ENCODE data around the gene SLC29A1. TPM values are rescaled to one million over a fixed set of nuclear protein-coding genes. Genes with fewer than 3 reads are reported as not detected.

Gene SLC29A1
- total RNA-seq, 1 experiment from 2014 or later = 108 TPM

DNA sequence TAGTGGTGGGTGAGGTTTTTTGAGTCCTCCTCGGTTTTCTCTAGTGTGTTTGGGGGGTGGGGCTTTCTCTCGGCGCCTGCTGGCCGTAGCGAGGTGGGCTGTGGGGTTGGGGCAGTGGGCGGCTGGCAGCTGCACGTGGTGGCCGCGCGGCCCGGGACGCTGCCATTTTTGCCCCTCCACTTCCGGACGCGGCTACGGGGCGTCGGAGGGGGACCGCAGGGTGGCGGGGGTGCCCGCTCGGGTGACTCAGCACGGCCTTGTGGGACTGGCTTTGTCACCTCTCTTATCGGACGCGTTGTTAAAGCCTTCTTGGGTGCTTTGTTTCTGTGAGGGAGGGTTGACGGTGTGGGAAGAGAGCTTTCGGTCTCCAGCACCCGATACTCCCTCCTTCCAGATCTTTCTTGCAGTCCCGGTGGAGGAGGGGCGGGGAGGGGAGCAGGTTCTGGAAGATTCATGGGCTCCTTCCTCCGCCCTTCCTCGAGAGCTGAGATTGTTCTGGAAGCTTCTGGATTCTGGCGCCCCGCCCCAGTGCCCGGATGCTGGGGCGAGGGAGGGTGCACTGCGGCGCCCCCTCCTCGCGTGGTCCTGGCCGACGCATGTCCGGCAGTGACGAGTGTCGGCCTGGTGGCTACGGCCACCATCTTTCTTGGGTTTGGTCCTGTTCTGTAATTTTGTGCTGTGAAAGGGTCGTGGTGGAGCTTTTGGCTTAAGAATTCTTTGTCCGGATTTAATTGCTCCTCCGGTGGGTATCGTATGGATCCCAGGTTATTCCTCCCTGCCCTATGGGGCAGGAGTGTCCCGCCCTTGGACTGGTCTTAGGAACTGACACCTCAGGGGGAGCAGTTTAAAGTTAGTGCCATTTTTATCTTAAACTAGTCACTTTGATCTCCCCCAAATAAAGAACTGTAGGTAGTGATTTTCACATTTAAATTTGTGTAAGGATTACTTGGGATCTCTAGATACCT is 24.2 kb downstream of the SLC29A1 start:
- no TSS peak for BruUV-seq (replicated peaks)
- Histone ChIP-seq H3K4me3 (ENCODE audit: low read depth, low read length, poor library complexity, severe bottlenecking) (peak overlapping the region; percentile 80), H3K27me3 (replicated peaks; ENCODE audit: insufficient read depth, low read depth, low read length, poor library complexity) (no peaks in the 10 kb centered on the region), H3K36me3 (ENCODE audit: insufficient read depth, low read length, poor library complexity, severe bottlenecking) (peaks cover 48% of the 10 kb centered on the region), H3K9me3 (ENCODE audit: low read depth, low read length, poor library complexity, severe bottlenecking) (no peaks in the 10 kb centered on the region), H3K4me1 (ENCODE audit: insufficient read depth, low read length, poor library complexity, severe bottlenecking) (peaks cover 20% of the 10 kb centered on the region), H3K27ac (ENCODE audit: low read depth, low read length, poor library complexity, severe bottlenecking) (peak overlapping the region; percentile 95)
- CTCF ChIA-PET = interaction anchor here (0.6 to 1.0 kb wide), 2 partner anchors 9 to 19 kb away, joined by 3 to 4 read pairs; partner anchors contain the start of gene SLC35B2
- DNase-seq (ENCODE audit: low spot score) = peak; percentile 65
- intact Hi-C loops (cut with micrococcal nuclease; ENCODE audit: unreplicated experiment) = no loop called here
- no peak for TF ChIP-seq EZH2 (IDR thresholded peaks at IDR 0.05; ENCODE audit: borderline replicate concordance, low read depth, low read length, poor library complexity, severe bottlenecking)
- TF ChIP-seq, protein P1, sequence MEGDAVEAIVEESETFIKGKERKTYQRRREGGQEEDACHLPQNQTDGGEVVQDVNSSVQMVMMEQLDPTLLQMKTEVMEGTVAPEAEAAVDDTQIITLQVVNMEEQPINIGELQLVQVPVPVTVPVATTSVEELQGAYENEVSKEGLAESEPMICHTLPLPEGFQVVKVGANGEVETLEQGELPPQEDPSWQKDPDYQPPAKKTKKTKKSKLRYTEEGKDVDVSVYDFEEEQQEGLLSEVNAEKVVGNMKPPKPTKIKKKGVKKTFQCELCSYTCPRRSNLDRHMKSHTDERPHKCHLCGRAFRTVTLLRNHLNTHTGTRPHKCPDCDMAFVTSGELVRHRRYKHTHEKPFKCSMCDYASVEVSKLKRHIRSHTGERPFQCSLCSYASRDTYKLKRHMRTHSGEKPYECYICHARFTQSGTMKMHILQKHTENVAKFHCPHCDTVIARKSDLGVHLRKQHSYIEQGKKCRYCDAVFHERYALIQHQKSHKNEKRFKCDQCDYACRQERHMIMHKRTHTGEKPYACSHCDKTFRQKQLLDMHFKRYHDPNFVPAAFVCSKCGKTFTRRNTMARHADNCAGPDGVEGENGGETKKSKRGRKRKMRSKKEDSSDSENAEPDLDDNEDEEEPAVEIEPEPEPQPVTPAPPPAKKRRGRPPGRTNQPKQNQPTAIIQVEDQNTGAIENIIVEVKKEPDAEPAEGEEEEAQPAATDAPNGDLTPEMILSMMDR (conservative IDR thresholded peaks at IDR 0.05; ENCODE audit: low read depth, low read length) = no peak
- POLR2A ChIA-PET (ENCODE audit: low non-redundant PET) = interaction anchor here (0.5 to 1.3 kb wide), 5 partner anchors 9 to 130 kb away, joined by 3 to 9 read pairs (median 5); partner anchors contain the start of gene SLC35B2

DNA sequence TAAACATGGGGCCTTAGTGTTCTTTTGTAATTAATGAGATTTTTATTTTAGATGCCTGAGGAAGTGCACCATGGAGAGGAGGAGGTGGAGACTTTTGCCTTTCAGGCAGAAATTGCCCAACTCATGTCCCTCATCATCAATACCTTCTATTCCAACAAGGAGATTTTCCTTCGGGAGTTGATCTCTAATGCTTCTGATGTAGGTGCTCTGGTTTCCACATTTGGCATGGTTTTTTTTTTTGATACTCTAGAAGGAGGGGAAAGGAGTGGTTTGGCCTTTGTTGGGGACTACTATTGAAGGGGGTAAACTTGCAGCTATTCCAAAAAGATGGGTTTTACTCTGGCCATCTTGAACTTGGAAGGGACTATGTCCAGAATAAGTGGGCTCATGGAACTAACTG is 25.2 kb downstream of the SLC29A1 start:
- ChIA-PET POLR2A (ENCODE audit: low non-redundant PET) (no interaction called here), CTCF (no interaction called here)
- TF ChIP-seq, protein P1 (conservative IDR thresholded peaks at IDR 0.05; ENCODE audit: low read depth, low read length) = no peak
- no peak for TF ChIP-seq EZH2 (IDR thresholded peaks at IDR 0.05; ENCODE audit: borderline replicate concordance, low read depth, low read length, poor library complexity, severe bottlenecking)
- Histone ChIP-seq H3K27me3 (replicated peaks; ENCODE audit: insufficient read depth, low read depth, low read length, poor library complexity) (no peaks in the 10 kb centered on the region), H3K36me3 (ENCODE audit: insufficient read depth, low read length, poor library complexity, severe bottlenecking) (peaks cover 58% of the 10 kb centered on the region), H3K4me3 (ENCODE audit: low read depth, low read length, poor library complexity, severe bottlenecking) (peak overlapping the region; percentile 80), H3K27ac (ENCODE audit: low read depth, low read length, poor library complexity, severe bottlenecking) (peak overlapping the region; percentile 95), H3K9me3 (ENCODE audit: low read depth, low read length, poor library complexity, severe bottlenecking) (no peaks in the 10 kb centered on the region), H3K4me1 (ENCODE audit: insufficient read depth, low read length, poor library complexity, severe bottlenecking) (peaks cover 20% of the 10 kb centered on the region)
- DNase-seq (ENCODE audit: low spot score) = no peak
- intact Hi-C loops (cut with micrococcal nuclease; ENCODE audit: unreplicated experiment) = no loop called here
- no TSS peak for BruUV-seq (replicated peaks)

DNA sequence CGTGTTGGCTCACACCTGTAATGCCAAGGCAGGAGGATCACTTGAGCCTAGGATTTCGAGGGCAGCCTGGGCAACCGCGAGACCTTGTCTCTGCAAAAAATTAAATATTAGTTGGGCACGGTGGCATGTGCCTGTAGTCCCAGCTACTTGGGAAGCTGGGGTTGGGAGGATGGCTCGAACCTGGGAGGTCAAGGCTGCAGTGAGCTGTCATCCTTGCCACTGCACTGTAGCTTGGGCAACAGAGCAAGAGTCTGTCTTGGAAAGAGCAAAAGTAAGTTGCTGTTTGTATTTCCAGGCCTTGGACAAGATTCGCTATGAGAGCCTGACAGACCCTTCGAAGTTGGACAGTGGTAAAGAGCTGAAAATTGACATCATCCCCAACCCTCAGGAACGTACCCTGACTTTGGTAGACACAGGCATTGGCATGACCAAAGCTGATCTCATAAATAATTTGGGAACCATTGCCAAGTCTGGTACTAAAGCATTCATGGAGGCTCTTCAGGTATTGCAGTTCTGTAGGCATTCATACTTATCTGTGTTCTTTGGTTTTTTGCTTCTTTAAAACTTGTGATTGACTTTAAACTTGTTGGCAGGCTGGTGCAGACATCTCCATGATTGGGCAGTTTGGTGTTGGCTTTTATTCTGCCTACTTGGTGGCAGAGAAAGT is 25.8 kb downstream of the SLC29A1 start:
- no peak for DNase-seq (ENCODE audit: low spot score)
- no peak for TF ChIP-seq EZH2 (IDR thresholded peaks at IDR 0.05; ENCODE audit: borderline replicate concordance, low read depth, low read length, poor library complexity, severe bottlenecking)
- TF ChIP-seq, protein P1 (conservative IDR thresholded peaks at IDR 0.05; ENCODE audit: low read depth, low read length) = no peak
- Histone ChIP-seq H3K4me1 (ENCODE audit: insufficient read depth, low read length, poor library complexity, severe bottlenecking) (peaks cover 20% of the 10 kb centered on the region), H3K27ac (ENCODE audit: low read depth, low read length, poor library complexity, severe bottlenecking) (peak overlapping the region; percentile 30), H3K36me3 (ENCODE audit: insufficient read depth, low read length, poor library complexity, severe bottlenecking) (peaks cover 64% of the 10 kb centered on the region), H3K9me3 (ENCODE audit: low read depth, low read length, poor library complexity, severe bottlenecking) (no peaks in the 10 kb centered on the region), H3K4me3 (ENCODE audit: low read depth, low read length, poor library complexity, severe bottlenecking) (peak overlapping the region; percentile 80), H3K27me3 (replicated peaks; ENCODE audit: insufficient read depth, low read depth, low read length, poor library complexity) (no peaks in the 10 kb centered on the region)
- CTCF ChIA-PET = no interaction called here
- POLR2A ChIA-PET (ENCODE audit: low non-redundant PET) = no interaction called here
- intact Hi-C loops (cut with micrococcal nuclease; ENCODE audit: unreplicated experiment) = no loop called here
- BruUV-seq (replicated peaks) = no TSS peak

Data from A673 (cell line).